SU-DHL-6 (cell line): ENCODE results near the gene PRMT3.

Experiments
- CTCF ChIP-seq: fragments of 200-600 bp; sonication (generic); IDR thresholded peaks from one replicate; pipeline ENCODE4 v1.5.1; 2017; ENCODE audit warnings: antibody characterized with exemption, mild to moderate bottlenecking, low read length, moderate library complexity; ENCODE audit not compliant: insufficient read depth, poor library complexity, severe bottlenecking
- EZH2phosphoT487 ChIP-seq: fragments of 200-600 bp; sonication (generic), shearing (Covaris generic); conservative IDR thresholded peaks from 2 replicates; pipeline ENCODE4 v1.6.1; 2018; ENCODE audit warnings: mild to moderate bottlenecking, antibody characterized with exemption, low read length, moderate library complexity, mixed read lengths

GRCh38 chr11:20511982-20512381 lies 124.5 kb downstream of the PRMT3 start:
- TF ChIP-seq CTCF (no peak), EZH2phosphoT487 (no peak)
